ENCODE results near the gene NCAM1. TPM values are rescaled to one million over a fixed set of nuclear protein-coding genes. Genes with fewer than 3 reads are reported as not detected.

Gene NCAM1
- total and polyA plus RNA-seq, 9 of the 15 experiments (the other 6 are each of a cell fraction or from before 2014, with no cell fraction given) = 0.09 to 0.23 TPM; not detected in 7

- TF ChIP-seq NKRF (IDR thresholded peaks at IDR 0.05; ENCODE audit: borderline replicate concordance) (no peak), ZNF384 (IDR thresholded peaks at IDR 0.05; ENCODE audit: low read depth, low read length) (no peak)
Observed at GRCh38 chr11:113192121-113192925, 231.1 kb downstream of the NCAM1 start (continued).

DNA sequence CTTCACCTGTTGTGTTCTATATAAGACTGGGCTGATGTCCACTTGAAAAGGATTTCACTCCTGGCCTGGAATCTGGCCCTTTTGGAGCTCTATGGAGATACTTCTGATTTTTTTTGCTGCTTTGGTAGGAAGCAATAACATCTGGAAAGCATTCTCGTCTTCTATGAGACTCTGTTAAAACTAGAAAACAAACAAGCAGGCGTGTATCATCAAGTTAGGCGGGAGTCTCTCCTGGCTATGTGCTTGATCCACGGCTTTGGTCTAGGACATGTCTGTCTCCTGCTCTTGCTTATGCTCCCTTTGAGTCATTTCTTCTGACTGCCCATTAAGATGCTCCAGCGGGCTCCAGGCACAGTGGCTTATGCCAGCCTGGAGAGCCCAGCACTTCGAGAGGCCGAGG, 231.8 kb downstream of the NCAM1 start:
- Histone ChIP-seq H3K9me3 (replicated peaks; ENCODE audit: control insufficient read depth, insufficient read depth, low read depth, low read length) (no peaks in the 10 kb centered on the region), H3K27me3 (ENCODE audit: control insufficient read depth in 2 of 2, insufficient read depth in 2 of 2, low read length in 2 of 2) (peaks cover 0 to 3% of the 10 kb centered on the region in 2 experiments; a peak in 1 of 5 replicates), H3K27ac (ENCODE audit: extremely low read depth, low read depth, low read length) (no peak overlapping the region), H3K36me3 (ENCODE audit: control insufficient read depth, insufficient read depth, low read length) (no peaks in the 10 kb centered on the region), H2AFZ (ENCODE audit: low read depth, low read length) (no peak overlapping the region), H3K9ac (ENCODE audit: insufficient read depth in 1 of 2, low read depth in 2 of 2, low read length in 2 of 2) (no peak overlapping the region), H4K20me1 (replicated peaks; ENCODE audit: control insufficient read depth, insufficient read depth, low read length) (no peaks in the 10 kb centered on the region), H3K4me1 (replicated peaks in 1 of 2; ENCODE audit: control insufficient read depth in 2 of 2, insufficient read depth in 2 of 2, low read length in 2 of 2) (peaks cover 4 to 17% of the 10 kb centered on the region in 2 experiments; a peak in 2 of 5 replicates), H3K79me2 (ENCODE audit: control insufficient read depth, insufficient read depth, low read length) (no peaks in the 10 kb centered on the region), H3K4me3 (no peak overlapping the region), H3K9me1 (ENCODE audit: control insufficient read depth, insufficient read depth, low read length) (no peaks in the 10 kb centered on the region), H3K4me2 (ENCODE audit: insufficient read depth, low read length) (no peak overlapping the region)
- DNase-seq (ENCODE audit: extremely low read depth in 1 of 4, low spot score in 3 of 4) (no peak), ATAC-seq (no peak), FAIRE-seq (no peak)
- POLR2A ChIA-PET = no interaction called here
- BruUV-seq (replicated peaks) = no TSS peak
- intact Hi-C loops (cut with micrococcal nuclease) (no loop called here), in situ Hi-C loops (cut with MboI) (no loop called here)
- 0% methylated on average over 7 of the region's 7 CpGs for WGBS (ENCODE audit: insufficient coverage, low coverage, missing lambda C conversion rate)
- CTCF ChIA-PET (ENCODE audit: low intra/inter-chr PET ratio) = no interaction called here
- TF ChIP-seq KLF10 (CRISPR knock-in tag; IDR thresholded peaks at IDR 0.05) = no peak
- TF ChIP-seq YY1 (IDR thresholded peaks at IDR 0.05; ENCODE audit: borderline replicate concordance in 1 of 3, control insufficient read depth in 1 of 3, extremely low read depth in 1 of 3, insufficient read depth in 3 of 3, insufficient read length in 1 of 3, insufficient replicate concordance in 2 of 3, low read depth in 1 of 3, low read length in 2 of 3) = no peak
- TF ChIP-seq ARNT (IDR thresholded peaks at IDR 0.05) = no peak
- TF ChIP-seq, protein P1, sequence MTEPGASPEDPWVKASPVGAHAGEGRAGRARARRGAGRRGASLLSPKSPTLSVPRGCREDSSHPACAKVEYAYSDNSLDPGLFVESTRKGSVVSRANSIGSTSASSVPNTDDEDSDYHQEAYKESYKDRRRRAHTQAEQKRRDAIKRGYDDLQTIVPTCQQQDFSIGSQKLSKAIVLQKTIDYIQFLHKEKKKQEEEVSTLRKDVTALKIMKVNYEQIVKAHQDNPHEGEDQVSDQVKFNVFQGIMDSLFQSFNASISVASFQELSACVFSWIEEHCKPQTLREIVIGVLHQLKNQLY (CRISPR knock-in tag; conservative IDR thresholded peaks at IDR 0.05) = no peak
- TF ChIP-seq NCOR1 (IDR thresholded peaks at IDR 0.05) = no peak
- TF ChIP-seq NR2C1 (IDR thresholded peaks at IDR 0.05) = no peak
- no peak for TF ChIP-seq NR2C1 (tag; IDR thresholded peaks at IDR 0.05)
- TF ChIP-seq, protein P2, sequence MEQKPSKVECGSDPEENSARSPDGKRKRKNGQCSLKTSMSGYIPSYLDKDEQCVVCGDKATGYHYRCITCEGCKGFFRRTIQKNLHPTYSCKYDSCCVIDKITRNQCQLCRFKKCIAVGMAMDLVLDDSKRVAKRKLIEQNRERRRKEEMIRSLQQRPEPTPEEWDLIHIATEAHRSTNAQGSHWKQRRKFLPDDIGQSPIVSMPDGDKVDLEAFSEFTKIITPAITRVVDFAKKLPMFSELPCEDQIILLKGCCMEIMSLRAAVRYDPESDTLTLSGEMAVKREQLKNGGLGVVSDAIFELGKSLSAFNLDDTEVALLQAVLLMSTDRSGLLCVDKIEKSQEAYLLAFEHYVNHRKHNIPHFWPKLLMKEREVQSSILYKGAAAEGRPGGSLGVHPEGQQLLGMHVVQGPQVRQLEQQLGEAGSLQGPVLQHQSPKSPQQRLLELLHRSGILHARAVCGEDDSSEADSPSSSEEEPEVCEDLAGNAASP (IDR thresholded peaks at IDR 0.05) = no peak
- TF ChIP-seq EP400 (IDR thresholded peaks at IDR 0.05) = no peak
- TF ChIP-seq ZSCAN32 (CRISPR knock-in tag; IDR thresholded peaks at IDR 0.05) = no peak
- no peak for TF ChIP-seq THRB (CRISPR knock-in tag; conservative IDR thresholded peaks at IDR 0.05)

All from K562 (cell line).